GM19452 (cell line): Measurements from ENCODE around the gene ZNF292.
"Not testable (repeated sequence)": the region's sequence is repeated elsewhere in the genome, so short reads cannot be mapped to it uniquely, and the experiment has no call there.

ENCODE experiments used
- ATAC-seq: cut with Tn5 transposase; IDR thresholded peaks from one replicate; pipeline ENCODE4 v1.9.1; 2021; ENCODE audit not compliant: unreplicated experiment

ZNF292 gene

DNA sequence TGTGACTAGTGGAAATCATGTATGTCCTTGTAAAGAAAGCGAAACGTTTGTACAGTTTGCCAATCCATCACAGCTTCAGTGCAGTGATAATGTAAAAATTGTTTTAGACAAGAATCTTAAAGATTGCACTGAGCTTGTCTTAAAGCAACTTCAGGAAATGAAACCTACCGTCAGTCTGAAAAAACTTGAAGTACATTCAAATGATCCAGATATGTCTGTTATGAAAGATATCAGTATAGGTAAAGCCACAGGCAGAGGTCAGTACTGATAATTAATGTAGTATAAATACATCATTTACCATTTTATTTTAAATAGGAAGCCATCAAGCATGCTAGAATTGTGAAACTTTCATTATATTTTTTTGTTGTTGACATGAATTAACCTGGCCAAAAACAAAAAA lies 106.2 kb downstream of the ZNF292 start:
- no peak for ATAC-seq

DNA sequence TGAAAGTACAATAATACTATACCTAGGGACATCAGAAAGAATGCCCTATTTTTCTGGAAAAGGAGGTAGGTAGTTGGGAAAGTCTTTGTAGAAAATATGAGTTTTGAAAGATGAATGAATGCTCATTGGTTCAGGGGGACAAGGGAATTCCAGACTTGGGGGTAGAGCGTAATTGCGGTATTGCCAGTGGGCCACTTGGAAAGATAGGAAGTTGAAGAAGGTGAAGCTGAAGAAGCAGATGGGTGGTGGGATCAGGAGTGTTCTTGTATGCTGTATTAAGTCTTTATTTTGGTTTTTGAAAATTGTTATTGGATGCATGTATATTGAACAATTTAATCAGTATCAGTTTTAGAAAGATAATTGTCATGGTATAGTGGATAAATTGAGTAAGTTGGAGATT lies 109.1 kb downstream of the ZNF292 start:
- no peak for ATAC-seq

DNA sequence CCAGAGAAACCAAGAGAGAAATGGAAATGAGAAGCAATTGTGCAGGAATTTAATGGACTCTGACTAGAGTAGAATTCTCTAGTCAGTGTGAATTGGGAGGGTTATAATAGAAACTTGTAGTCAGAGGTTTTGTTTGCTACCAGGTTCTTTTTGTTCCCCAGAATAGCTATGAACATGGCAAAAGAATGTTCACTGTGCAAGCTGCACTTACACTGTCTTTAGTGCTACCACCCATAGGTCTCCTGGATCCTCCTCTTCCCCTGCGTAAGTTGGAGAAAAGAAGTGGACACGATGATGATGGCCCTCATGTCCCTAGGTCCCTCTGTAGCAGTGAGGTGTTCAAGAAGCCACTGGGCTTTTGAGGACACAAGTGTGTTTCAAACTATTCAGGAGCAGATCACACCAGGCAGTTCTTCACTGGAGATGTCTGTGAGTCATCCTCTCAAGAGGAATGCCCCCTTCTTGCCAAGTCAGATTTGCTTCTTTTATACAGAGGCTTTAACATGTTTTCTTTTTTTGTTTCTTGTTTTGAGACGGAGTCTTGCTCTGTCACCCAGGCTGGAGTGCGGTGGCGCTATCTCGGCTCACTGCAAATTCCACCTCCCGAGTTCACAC lies 119.4 kb downstream of the ZNF292 start:
- ATAC-seq: no peak

DNA sequence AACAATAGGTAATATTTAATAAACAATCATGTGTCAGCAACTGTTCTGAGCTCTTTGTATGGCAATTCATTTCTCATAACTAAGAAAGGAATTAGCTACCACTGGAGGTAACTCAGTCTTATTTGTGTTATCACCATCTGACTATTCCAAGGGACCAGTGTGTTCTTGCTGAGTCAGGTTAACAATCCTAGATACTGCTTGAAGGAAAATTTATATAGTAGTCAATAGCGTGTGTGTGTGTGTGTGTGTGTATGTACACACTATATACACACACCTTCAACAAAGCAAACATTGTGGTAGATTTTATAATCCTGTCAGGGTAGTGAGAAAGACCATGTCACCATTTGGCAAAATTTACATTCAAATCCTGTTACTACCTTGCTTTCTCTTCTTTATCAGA lies 121.3 kb downstream of the ZNF292 start:
- ATAC-seq: no peak

DNA sequence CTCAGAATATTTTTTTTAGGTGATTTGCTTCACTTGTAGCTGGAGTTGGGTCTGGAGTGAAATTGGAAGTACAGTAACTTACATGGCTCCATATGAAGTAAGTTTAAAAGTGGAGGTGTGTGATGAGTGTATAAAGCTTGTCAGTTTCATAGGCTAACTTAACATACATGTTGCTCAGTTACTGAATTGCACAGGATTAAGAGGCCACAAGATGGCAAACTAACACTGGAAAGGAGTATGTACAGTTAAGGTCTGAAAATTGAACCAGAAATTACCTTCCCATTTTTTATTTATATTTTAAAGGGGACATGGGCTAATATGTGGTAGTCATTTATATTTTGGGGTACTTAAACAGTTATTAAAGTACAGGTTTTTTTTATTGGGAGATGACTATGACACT lies 121.8 kb downstream of the ZNF292 start:
- no peak for ATAC-seq

DNA sequence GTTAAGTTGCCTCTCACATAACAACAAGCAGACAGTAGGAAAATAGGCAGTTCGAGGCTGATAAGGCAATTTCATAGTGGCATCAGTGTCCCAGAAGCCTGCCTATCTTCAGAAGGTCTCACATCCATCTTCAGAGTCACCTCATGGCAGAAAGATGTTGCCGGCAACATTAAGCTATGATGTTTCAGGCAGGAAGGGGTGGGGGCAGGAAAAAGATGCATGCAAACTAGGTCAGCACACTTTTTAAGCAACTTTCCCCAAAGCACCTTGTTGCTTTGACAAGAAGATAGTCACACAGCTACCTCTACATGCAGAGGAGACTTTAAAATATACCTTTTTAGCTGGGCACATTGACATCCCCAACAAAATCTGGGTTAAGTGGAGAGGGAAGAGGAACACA lies 123.8 kb downstream of the ZNF292 start:
- ATAC-seq: no peak

DNA sequence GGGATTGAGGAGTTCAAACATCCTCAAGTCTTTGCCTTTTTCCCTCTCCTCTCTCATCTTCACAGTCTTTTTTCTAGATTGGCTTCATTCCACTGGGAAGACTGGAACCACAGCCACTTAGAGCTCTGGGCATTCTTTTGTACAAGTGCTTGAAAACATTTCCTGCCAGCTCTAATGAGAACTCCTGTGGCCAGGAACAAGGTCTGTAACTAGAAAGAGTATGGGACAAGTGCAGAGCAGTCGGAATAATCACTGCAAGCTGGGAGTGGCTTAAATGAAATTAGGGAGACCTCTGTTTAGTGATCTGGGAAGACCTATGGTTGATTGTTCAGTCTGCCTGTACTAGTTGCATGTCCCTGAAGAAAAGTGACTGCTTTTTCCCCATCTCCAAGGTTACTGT lies 126.1 kb downstream of the ZNF292 start:
- ATAC-seq: no peak

DNA sequence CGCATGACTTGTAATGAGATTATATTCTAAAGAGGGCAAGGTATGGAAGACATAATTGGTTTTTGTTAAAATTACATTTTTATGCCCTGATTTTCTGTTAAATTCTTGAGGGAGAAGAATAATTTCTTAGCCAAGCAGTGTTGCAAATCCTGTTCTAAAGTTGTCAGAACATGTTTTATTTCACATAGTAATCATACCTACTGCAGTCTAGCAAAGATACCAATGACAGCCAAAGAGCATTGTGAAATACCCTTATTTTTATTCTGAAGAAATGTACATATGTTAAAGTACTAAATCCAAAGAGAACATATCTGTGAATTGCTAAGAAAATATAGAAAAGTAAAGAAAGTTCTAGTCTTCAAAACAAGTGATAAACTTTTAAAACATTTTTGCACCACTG lies 127.4 kb downstream of the ZNF292 start:
- ATAC-seq: no peak

DNA sequence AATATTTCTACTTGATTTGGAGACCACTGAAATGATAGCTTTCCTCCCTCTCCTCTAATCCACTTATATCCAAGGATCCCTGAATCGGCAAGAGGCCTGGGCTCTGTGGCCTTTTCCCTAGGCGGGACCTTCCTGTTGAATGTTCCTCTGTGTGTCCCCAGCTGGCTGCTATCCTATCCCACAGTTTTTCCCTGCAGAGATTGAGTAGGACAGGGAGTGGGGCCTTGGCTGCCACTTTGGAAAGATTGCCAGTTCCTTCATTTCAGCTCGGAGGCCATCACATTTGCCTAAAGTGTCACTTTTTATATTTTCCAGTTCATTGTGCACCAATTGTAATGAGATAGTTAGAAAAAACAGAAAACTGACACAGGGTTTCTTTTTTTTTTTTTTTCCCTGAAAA lies 128.1 kb downstream of the ZNF292 start:
- no peak for ATAC-seq

DNA sequence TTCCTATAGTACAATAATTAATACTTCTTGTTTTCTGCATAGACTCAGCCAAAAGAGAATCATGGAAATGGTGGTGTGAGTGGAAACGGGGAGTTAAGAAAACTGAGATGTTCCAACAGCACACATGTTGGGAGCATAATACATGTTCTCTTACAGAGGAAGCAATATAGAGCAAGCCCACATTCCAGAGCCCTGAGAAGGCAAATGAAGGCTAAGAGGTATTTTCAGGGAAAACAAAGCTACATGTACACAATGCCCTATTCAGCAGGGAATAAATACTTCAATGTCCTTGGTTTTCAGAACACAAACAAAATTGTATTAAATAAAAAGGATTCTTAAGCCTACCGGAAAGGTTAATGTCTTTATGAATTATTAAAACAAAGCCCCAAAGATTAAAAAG lies 131.9 kb downstream of the ZNF292 start:
- ATAC-seq: no peak

DNA sequence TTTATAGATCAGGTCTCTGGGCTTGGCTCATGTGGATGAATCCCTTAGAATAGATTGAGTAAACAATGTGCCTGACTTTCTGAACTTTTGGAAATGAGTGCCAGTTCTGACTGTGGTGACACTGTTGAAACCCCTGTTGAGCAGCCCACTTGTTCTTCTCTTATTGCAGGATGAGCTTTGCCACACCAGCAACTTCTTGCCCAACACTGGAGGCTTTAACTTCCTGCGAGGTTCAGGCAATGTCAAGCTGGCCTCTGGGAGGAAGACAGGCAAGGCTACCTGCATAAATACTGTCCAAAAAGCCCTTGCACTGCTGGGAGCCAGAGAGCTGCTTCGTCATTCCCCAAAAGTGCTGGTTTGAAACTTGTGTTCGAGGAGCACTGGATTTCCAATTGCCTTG lies 134.2 kb downstream of the ZNF292 start:
- ATAC-seq: no peak

DNA sequence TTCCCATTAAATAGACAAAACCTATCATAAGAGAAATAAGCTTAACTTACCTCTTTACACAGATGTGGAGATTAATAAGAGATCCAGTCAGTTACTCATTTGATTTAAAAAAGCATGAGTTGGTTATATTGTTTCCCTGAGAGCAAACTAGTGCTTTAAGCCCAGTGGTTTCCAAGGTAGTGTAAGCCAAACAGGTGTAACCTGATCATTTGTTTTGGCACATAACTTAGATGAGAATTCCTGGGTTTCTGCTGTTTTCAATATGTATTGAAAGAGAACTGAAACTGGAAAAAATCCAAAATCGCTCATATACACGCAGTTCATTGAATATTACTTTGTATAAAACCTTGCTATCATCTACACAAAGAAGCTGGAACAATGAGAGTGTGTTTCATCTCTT lies 136.5 kb downstream of the ZNF292 start:
- no peak for ATAC-seq

DNA sequence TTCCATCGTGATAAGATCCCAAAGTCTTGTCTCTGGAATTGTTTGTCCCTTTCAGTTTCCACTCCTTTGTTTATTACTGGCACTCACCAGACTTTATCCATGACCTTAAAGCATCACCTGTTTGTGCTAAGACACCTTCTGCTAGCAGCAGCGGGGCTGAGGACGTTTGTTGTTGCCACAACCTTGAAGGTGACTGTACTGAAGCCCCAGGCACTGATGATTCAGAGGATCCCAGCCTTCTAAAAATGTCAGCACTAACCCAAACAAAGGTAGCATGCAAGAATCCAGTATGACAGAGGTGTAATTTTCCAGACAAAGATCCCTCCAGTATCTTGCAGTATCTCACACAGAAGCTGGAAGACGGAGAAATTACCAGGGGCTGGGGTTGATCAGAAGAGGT lies 138.2 kb downstream of the ZNF292 start:
- no peak for ATAC-seq

DNA sequence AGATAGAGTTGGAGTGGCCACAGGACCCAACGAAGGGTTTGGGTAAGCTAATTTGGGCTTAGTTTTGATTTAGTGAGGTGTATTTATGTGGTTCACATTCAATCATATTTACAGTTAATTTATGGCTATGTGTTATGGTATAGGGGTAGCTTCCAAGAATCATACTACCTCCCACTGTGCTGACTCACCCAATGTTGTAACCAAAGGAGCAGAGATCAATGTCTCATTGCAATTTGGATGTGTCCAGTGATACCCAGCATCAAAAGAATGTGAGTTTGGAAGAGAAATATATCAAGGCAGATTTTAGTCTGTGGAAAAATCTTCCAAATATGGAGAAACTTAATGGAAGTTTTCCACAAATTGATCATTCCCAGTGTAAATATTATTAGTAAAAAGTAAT lies 141.8 kb downstream of the ZNF292 start:
- ATAC-seq: no peak

DNA sequence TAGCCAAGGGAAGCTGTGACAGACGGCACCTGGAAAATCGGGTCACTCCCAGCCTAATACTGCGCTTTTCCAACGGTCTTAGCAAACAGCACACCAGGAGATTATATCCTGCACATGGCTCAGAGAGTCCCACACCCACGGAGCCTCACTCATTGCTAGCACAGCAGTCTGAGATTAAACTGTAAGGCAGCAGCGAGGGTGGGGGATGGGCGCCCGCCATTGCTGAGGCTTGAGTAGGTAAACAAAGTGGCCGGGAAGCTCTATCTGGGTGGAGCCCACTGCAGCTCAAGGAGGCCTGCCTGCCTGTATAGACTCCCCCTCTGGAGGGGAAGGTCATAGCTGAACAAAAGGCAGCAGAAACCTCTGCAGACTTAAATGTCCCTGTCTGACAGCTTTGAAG lies 145.9 kb downstream of the ZNF292 start:
- not testable (repeated sequence) for ATAC-seq

DNA sequence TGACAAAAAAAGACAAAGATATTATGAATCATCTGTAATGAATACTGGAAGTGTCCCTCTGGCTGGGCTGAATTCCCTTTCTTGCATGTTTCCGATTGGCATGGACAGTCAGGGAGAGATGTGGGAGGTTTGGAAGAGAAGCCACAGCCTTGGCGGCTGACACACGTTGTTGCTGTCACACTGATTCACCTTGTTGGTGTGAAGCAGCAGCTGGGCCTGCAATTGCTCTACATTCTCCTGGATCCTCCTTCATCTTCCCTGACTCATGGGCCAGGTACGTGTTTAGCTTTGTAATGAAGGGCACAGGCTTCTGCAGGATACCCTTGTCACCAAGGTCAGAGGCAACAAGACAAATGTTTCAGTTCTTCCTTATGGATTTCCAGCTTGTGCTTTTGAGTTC lies 153.6 kb downstream of the ZNF292 start:
- ATAC-seq: no peak

DNA sequence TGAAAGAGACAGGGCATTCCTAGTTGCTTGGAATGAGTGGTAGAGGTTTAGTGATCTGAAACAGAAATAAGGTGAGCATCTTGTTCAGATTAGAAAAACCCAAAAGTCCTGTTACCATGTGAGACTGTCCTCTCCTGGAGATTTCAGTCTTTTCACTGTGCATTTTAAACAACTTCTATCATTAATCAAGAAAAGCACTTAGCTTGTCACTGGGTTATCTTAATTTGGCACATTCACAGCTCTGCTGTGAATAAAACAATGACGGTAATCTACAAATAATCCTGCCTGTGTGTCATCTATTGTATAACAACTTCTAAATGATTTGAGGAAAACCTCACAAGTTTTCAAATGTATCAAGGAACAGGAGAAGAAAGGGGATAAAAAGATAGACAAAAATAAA lies 157.5 kb downstream of the ZNF292 start:
- ATAC-seq: no peak
